Neutrophil (primary cell): ENCODE data around the gene LRRC8C.

ENCODE experiments used
- H3K27ac ChIP-seq: fragments of 200-600 bp; sonication (generic); 2 replicates; pipeline ENCODE4 v1.5.1; 2016; ENCODE audit warnings: mild to moderate bottlenecking, moderate library complexity
- H3K27me3 ChIP-seq: fragments of 200-600 bp; sonication (generic); 2 replicates; pipeline ENCODE4 v1.6.0; 2016; ENCODE audit warnings: mild to moderate bottlenecking
- H3K36me3 ChIP-seq: fragments of 200-600 bp; sonication (generic); 2 replicates; pipeline ENCODE4 v1.5.1; 2017
- H3K4me1 ChIP-seq, 2 experiments: fragments of 200-600 bp in 1 of 2; sonication (generic) in 1 of 2; 1 replicate in 1 of 2; 2 replicates in 1 of 2; pipeline versions ENCODE4 v1.5.1 to v1.6.1; 2013 to 2016; ENCODE audit warnings: low read depth in 1 of 2, low read length in 1 of 2, mild to moderate bottlenecking in 1 of 2, moderate library complexity in 1 of 2; ENCODE audit not compliant: control insufficient read depth in 1 of 2, insufficient read depth in 1 of 2
- H3K4me3 ChIP-seq, 2 experiments: fragments of 200-600 bp in 1 of 2; sonication (generic) in 1 of 2; 1 replicate in 1 of 2; 2 replicates in 1 of 2; pipeline ENCODE4 v1.5.1; 2013 to 2016; ENCODE audit warnings: low read depth in 1 of 2, low read length in 1 of 2, mild to moderate bottlenecking in 1 of 2, moderate library complexity in 1 of 2
- H3K9me3 ChIP-seq: fragments of 200-600 bp; sonication (generic); 2 replicates; pipeline ENCODE4 v1.5.1; 2016
- TF ChIP-seq, protein P1 (sequence below): fragments of 200-600 bp; sonication (generic); IDR thresholded peaks from 2 replicates; pipeline ENCODE4 v1.5.1; 2016; ENCODE audit warnings: antibody characterized with exemption

Gene LRRC8C

DNA sequence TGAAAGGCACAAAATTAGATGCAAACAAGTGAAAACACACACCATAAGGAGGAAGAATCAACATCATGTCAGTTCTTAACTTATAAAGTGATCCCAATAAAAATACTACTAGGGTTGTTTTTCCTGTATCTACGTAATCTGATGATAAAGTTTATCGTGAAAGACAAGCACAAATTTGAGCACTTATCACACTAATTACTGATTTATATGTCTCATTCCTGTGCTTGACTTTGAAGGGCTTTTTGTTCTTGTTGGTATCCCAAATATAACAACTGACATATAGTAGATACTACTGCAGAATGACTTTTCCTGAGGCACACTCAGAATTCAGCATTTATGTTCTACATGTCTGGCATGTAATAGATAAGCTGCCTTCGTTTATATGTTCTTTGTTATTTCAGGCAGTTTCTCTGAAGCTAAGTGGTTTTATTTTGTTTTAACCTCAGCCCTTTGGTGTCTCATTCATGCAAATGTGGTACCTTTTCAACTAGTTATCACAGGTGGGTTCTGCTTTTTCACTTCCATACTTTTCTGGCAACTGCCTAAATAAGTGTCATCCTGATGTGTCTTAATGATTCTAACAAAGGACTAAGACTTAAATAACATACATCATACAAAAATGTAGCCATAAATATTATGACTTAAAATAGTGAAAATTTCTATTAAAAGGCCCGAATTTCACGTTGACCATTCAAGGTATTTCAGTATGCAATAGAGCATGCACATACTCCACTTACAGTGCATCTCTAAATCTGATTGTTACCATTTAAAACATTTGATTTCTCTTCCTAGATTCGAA lies 73.2 kb downstream of the LRRC8C start:
- H3K9me3 ChIP-seq: no peaks in the 10 kb centered on the region
- peak overlapping the region; percentile 82 for H3K27ac ChIP-seq
- H3K36me3 ChIP-seq: no peaks in the 10 kb centered on the region
- H3K4me3 ChIP-seq: peak overlapping the region in 1 of 2 experiments; percentile 32
- peaks cover 19 to 24% of the 10 kb centered on the region in 2 experiments for H3K4me1 ChIP-seq
- no peaks in the 10 kb centered on the region for H3K27me3 ChIP-seq
- TF ChIP-seq, protein P1, sequence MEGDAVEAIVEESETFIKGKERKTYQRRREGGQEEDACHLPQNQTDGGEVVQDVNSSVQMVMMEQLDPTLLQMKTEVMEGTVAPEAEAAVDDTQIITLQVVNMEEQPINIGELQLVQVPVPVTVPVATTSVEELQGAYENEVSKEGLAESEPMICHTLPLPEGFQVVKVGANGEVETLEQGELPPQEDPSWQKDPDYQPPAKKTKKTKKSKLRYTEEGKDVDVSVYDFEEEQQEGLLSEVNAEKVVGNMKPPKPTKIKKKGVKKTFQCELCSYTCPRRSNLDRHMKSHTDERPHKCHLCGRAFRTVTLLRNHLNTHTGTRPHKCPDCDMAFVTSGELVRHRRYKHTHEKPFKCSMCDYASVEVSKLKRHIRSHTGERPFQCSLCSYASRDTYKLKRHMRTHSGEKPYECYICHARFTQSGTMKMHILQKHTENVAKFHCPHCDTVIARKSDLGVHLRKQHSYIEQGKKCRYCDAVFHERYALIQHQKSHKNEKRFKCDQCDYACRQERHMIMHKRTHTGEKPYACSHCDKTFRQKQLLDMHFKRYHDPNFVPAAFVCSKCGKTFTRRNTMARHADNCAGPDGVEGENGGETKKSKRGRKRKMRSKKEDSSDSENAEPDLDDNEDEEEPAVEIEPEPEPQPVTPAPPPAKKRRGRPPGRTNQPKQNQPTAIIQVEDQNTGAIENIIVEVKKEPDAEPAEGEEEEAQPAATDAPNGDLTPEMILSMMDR: no peak

DNA sequence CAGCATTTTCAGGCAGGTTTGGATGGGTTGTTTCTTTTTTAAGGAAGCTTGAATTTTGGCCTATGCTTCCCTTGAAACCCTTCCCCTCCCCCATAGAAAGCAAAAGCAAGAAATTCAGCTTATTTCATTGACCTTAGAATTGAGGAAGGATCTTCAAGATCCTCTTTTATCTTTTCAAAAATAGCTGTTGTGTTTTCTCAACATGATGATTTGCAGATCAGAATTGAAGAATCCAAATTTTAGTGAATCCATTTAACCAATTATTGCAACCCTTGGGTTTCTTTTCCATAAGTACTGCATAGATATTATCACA lies 73.7 kb downstream of the LRRC8C start:
- H3K27me3 ChIP-seq: no peaks in the 10 kb centered on the region
- peaks cover 19 to 24% of the 10 kb centered on the region in 2 experiments for H3K4me1 ChIP-seq
- H3K27ac ChIP-seq: peak overlapping the region; percentile 82
- TF ChIP-seq, protein P1: no peak
- H3K36me3 ChIP-seq: no peaks in the 10 kb centered on the region
- peak overlapping the region in 1 of 2 experiments; percentile 32 for H3K4me3 ChIP-seq
- H3K9me3 ChIP-seq: no peaks in the 10 kb centered on the region

DNA sequence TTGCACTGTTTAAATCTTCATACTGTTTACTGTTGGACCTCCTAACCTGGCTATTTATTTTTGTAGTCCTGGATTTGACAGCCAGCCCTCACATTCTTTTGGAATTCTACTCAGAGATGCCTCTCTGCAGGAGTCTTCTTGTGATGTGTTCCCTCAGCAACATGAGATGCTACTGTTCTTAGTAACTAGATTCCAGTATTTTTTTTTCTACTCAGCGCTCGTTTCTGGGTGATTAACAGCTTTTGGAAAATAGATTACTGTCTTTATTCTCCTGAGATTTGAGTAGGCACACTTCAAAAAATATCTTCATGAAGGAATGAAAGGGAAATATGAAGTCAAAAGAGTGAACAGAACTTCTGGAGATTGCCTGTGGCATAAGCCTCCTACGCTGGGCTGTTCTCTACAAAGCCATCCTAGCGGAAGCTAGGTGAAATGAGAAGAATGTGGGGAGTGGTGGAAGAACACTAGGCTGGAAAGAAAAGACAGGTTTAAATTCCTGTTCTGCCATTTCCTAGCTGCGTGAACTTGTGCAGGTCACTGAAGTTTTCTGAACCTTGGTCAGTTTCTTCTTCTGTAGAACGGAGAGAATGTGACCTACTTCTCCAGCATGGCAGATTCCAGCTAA lies 75.9 kb downstream of the LRRC8C start:
- H3K27ac ChIP-seq: peak overlapping the region; percentile 20
- H3K4me3 ChIP-seq: no peak overlapping the region
- H3K36me3 ChIP-seq: peaks cover 9% of the 10 kb centered on the region
- peaks cover 19 to 24% of the 10 kb centered on the region in 2 experiments for H3K4me1 ChIP-seq
- TF ChIP-seq, protein P1: no peak
- no peaks in the 10 kb centered on the region for H3K27me3 ChIP-seq
- no peaks in the 10 kb centered on the region for H3K9me3 ChIP-seq

DNA sequence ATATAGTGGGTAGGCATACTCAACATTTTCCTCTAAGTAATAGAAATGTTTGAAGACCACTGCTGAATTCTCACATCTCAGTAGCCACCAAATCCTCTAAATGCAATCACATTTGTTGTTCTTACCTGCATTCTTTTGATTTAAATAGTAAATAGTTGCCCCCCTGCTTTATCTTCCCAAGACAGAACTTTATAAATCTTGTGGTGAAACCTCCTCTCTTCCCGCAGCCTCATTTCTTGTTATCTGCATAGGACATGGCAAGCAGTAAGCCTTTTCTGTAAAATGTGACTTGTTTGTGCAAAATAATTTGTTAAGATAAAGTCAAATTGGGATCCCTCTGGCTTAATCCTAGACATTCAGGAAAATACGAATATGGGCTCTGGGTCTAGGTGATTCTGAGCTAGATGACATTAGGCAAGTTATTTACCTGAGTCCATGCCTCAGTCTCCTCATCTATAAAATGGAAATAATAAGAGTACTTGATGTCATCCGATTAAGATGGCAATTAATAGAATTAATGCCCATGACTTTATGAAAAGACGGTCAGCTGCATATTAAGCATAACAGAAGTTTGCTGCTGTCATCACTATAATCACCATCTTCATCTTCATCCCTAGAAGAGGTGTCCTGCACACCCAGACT lies 77.7 kb downstream of the LRRC8C start:
- TF ChIP-seq, protein P1: no peak
- no peak overlapping the region for H3K27ac ChIP-seq
- H3K36me3 ChIP-seq: peaks cover 9% of the 10 kb centered on the region
- peaks cover 19 to 24% of the 10 kb centered on the region in 2 experiments for H3K4me1 ChIP-seq
- no peaks in the 10 kb centered on the region for H3K9me3 ChIP-seq
- no peak overlapping the region for H3K4me3 ChIP-seq
- H3K27me3 ChIP-seq: no peaks in the 10 kb centered on the region

DNA sequence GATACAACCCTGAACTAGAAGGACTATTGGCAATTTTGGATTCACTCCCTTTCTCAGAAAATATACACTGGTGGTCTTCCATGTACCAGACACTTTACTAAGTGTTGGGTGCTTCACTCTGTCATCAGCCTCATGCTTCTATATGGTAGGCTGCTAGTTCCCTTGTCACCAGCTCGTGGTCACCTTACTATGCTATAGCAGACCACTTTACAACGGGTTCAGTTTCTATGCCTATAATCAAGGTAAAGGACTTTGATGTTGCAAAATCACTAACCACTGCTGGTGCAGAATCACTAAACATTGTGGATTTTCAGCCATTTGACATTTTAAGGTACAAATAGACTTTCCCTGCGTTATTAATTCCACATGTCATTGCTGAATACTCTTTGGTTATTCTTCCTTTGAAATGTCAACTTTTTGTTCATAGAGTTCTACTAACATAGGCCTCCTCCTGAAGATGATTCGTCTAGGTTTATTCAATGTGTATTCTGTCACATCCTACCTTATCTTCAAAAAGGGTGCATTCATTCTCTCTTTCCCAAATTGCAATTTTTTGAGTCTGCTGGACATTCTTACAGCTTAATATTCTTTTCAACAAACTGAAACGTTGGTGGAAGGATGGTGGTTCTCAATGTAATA lies 78.3 kb downstream of the LRRC8C start:
- H3K4me3 ChIP-seq: no peak overlapping the region
- no peak overlapping the region for H3K27ac ChIP-seq
- H3K27me3 ChIP-seq: no peaks in the 10 kb centered on the region
- peaks cover 15 to 18% of the 10 kb centered on the region in 2 experiments for H3K4me1 ChIP-seq
- TF ChIP-seq, protein P1: no peak
- H3K36me3 ChIP-seq: peaks cover 9% of the 10 kb centered on the region
- H3K9me3 ChIP-seq: no peaks in the 10 kb centered on the region
